Ecto neural progenitor cell (in vitro differentiated cells): Measurements from ENCODE around the gene PNPLA5.
"Not testable (repeated sequence)": the region's sequence is repeated elsewhere in the genome, so short reads cannot be mapped to it uniquely, and the experiment has no call there.

Experiments used
- DNase-seq: peaks from one replicate; pipeline ENCODE4 v3.0.0-alpha.2; 2018; ENCODE audit warnings: low spot score

The PNPLA5 gene

GRCh38 chr22:43881091-43882061, 10.4 kb downstream of the PNPLA5 start:
- no peak for DNase-seq

DNA sequence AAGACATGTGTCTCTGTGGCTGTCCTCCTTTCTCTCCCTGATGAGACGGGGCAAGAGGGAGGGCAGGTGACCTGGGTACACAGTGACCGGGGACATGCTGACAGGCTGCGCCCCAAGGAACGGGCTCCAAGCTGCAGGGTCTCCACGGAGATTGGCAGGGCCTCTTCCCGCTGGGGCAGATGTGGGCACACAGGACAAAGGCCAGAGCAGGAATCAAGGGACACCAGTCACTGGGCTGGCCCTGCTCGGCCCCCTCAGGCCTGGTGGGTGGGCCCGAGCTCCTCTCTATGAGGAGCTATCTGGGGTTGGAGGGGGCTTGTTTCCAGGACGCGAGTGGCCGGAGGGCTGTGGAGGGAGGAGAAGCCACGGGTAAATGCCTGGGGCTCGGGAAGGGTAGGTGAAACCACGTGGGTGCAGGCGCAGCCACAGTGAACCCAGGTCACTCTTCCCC, 11.2 kb downstream of the PNPLA5 start:
- DNase-seq = no peak

GRCh38 chr22:43879901-43880540, 11.8 kb downstream of the PNPLA5 start:
- DNase-seq = no peak

GRCh38 chr22:43878831-43879550, 12.8 kb downstream of the PNPLA5 start:
- no peak for DNase-seq

DNA sequence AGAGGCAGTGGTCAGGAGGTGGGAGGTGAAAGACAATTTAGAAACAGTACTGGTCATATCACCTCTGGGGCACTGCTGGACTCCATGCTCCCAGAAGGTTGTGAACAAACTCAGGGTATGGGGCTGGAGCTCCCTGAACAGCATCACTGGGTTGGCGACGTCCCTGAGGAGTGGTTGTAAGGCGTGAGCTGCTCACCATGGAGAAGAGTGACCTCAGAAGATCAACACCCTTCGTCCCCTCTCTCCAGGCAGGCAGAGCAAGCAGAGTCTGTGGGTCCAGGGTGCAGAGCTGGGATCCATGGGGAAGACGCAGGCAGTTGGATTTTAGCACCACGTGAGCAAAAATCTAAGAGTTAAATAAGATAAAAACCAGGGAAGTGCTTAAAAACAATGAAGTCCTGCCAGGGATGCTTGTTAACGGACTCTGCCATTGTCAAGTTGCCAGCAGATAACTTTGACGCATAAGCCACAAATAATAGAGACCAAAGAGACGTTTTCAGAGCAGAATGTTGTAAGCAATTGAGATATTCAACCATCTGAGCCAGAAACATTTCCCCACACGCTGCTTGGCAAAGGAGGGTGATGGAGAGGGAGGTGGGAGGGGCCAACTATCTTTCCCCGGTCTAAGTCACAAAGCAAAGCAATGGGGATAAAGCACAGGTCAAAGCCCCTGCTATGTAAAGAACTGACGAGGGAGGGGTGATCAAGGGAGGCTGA, 13.6 kb downstream of the PNPLA5 start:
- DNase-seq = no peak

- no peak for DNase-seq
Observed at GRCh38 chr22:43876866-43877509, 14.8 kb downstream of the PNPLA5 start.

GRCh38 chr22:43869799-43870198, 22.0 kb downstream of the PNPLA5 start:
- DNase-seq = no peak

- not testable (repeated sequence) for DNase-seq
Observed at GRCh38 chr22:43869001-43869400, 22.8 kb downstream of the PNPLA5 start.

DNA sequence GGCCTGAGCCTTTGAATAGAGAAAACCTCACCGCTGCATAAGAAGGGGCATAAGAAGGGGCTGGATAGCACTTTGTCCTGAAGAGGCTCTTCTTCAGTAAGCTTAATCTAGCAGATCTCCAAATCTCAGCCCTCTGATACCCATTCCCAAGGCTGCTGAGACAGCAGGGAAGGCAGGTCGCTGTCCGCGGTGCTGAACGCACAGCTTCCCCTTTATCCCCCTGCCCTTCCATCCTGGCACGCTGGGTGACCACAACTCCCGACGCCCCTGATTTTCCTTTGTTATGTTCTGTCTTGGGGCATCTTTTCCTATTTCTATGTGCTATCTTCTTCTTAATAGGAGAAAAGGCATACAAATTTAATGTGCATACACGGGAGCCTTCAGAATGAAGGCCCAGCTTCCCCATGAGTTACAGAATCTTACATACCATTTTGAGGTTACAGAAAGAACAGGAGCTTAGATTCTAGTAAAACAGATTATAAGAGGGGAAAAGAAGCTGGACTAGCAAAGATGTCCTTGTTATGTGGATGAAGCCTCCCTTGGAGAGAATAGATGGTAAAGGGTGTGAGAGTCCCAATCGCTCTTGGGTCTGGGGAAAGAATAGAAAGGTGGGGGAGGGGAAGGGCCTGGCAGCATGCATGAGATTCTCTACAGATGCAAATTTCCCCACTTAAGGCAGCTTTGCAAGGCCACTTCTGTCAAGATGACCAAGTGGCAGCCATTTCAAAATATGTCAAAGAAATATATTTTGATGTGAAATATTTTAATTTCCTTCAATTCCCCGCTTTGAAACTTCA, 23.8 kb downstream of the PNPLA5 start:
- DNase-seq = peak; percentile 84

DNA sequence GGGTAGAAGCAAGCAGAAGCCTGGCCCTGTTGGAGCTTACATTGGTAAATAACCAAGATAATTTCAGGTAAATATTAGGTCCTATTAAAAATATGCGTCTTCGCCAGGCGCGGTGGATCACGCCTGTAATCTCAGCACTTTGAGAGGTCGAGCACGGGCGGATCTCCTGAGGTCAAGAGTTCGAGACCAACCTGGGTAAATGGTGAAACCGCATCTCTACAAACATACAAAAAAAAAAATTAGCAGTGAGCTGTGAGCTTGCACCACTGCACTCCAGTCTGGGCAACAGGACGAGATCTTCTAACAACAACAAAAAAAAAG, 29.0 kb downstream of the PNPLA5 start:
- DNase-seq = no peak

DNA sequence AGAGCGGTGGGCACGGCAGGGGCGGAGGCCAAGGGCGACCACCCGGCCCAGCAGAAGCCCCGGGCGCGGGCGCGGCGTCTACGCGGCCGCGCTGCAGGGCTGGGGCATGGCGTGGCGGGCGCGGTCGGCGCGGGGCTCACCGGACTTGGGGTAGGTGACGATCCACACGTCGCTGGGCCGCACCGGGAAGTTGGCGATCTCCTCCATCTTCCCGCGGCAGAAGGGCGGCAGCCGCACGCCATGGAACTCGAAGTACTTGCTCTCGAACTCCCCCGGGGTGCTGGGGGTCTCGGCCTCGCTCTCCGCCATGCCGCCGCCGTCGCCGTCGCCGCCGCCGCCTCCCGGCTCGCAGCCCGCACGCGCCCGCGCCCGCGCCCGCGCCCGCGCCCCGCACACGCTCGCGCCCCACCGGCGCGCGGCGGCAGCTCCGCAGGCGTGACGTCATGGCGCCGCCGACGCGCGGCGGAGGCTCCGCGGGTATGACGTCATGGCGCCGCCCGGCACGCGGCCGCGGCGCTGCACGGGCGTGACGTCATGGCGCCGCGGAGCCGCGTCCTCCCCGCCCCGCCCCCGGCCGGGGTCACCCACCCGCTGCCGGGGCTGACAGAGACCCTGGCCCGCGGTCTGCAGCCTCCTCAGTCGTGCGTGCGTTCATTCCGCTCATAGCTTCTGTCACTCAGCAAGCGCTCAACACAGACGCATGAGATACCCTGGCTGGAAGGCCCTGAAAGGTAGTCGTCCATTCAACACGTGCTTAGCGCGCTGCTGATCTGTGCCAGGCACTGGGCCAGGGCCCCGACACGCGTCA, 29.5 kb downstream of the PNPLA5 start, which contains the start of gene SULT4A1:
SULT4A1 (minus strand) TSS at position 440 of the 808 bp plus-strand sequence; CDS start at position 309, 131 bp downstream.
- DNase-seq = peak; percentile 71

DNA sequence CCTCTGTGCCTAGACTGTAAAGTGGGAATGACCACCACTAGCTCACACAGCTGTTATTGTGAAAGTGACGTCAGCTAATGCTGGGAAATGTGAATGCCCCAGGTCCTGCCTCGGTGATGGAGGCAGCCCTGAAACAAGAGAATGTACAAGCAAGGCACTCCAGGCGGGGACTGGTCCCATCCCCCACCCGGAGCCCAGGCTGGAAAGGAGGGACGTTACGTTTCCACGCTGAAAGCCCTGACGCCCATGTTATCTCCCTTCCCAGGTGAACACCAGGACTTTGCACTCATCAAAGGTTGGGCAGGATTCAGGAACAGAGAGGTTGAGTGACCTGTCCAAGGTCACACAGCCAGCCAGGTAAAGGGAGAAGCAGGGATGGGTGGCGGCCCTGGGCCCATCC, 30.3 kb downstream of the PNPLA5 start:
- no peak for DNase-seq

DNA sequence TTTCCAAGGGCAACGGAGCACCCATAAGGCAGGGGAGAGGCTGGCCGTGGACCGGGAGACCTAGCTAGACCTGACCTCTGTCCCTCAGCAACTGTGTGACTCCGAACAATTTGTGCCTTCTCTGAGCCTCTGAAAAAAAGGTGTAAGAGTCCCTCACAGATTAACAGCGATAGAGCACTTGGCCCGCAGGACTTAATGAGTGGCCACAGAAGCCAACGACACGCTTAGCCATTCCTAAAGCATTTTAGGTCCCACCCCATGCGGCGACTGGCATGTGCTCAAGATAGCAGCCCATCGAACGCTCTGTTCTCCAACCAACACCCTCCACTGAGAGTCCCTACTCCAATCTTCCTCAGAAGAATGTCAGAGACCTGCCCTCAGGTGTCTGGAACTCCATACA, 31.0 kb downstream of the PNPLA5 start:
- no peak for DNase-seq

DNA sequence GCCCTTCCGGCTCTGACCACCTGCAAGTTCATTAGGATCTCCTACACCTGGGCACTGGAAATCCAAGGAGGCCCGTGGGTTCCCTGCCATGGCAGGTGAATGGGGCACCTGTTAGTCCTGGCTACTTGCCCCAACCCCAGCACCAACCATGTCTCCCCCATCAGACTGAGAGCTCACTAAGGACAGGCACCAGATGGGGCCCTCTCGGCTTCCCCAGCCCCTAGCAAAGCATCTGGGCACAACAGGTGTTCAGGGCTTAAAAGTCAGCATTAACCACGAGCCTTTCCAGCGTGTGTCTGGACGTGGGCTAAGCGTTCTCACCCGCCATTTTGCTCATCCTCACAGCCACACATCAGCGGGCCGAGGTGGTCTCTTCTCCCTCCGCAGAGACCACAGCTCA, 31.7 kb downstream of the PNPLA5 start:
- DNase-seq = no peak

GRCh38 chr22:43859621-43860020, 32.2 kb downstream of the PNPLA5 start:
- no peak for DNase-seq

- no peak for DNase-seq
Observed at GRCh38 chr22:43859176-43859575, 32.6 kb downstream of the PNPLA5 start.

DNA sequence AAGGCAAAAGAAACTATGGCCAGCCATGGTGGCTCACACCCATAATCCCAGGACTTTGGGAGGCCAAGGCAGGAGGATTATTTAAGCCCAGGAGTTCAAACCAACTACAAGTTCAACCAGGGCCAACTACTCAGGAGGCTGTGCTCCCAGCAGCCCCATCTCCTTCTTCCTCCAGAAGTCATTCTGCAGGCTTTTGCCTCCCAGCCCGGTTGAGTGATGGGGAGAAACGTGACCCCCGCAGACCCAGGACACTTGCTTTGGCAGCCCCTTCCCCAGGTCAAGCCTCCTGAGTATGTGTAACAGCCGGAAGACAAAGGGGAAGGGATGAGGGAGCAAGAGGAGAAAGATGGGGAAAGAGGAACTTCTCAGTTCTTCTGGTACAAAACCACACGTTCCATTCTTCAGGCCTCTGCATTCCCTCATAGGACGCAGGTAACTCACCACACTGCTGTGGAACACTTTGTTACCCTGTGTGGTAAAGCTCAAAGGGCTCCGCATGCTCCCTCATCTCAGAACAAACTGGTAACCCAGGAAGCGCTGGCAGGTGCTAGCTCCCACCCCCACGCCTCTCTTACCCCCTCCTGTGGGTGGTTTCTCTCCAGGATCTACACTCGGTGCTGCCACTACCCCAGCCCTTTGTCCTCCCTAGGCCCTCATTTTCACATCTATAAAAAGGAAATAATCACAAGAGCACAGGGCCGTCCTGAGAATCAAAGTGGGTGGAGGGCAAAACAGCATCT, 33.5 kb downstream of the PNPLA5 start:
- no peak for DNase-seq

DNA sequence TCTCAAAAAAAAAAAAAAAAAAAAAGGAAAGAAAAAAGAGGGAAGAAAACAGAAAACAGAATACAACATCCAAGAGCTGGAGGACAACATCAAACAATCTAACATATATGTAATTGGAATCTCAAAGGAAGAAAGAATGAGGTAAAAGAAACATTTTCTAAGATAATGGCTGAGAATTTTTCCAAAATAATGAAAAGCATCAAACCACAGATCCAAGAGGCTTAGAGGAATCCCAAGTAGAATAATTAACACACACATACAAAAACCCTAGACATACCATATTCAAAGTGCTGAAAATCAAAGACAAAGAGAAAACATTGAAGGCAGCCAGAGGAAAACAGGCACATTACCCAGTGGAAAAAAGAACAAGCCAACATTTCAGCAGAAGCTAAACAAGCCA, 34.4 kb downstream of the PNPLA5 start:
- no peak for DNase-seq

- no peak for DNase-seq
Observed at GRCh38 chr22:43855431-43855830, 36.4 kb downstream of the PNPLA5 start.
